GM21528 (cell line): ENCODE data around the gene CPEB3.
"Not testable (repeated sequence)": the region's sequence is repeated elsewhere in the genome, so short reads cannot be mapped to it uniquely, and the experiment has no call there.

Experiments used
- ATAC-seq: cut with Tn5 transposase; IDR thresholded peaks from one replicate; pipeline ENCODE4 v1.9.1; 2021; ENCODE audit warnings: mild to moderate bottlenecking, moderate library complexity; ENCODE audit not compliant: unreplicated experiment, low FRiP score

CPEB3 gene

GRCh38 chr10:92052741-92053140, 238.1 kb downstream of the CPEB3 start:
- ATAC-seq: no peak

GRCh38 chr10:92052088-92052487, 238.8 kb downstream of the CPEB3 start:
- no peak for ATAC-seq

- no peak for ATAC-seq
Observed at GRCh38 chr10:92047215-92047614, 243.7 kb downstream of the CPEB3 start.

GRCh38 chr10:92045641-92046106, 245.2 kb downstream of the CPEB3 start:
- ATAC-seq: no peak

GRCh38 chr10:92042541-92042940, 248.3 kb downstream of the CPEB3 start:
- ATAC-seq: no peak

- no peak for ATAC-seq
Observed at GRCh38 chr10:92038949-92039348, 251.9 kb downstream of the CPEB3 start.

- not testable (repeated sequence) for ATAC-seq
Observed at GRCh38 chr10:92033070-92033469, 257.8 kb downstream of the CPEB3 start.

- ATAC-seq: no peak
Observed at GRCh38 chr10:92031580-92031979, 259.3 kb downstream of the CPEB3 start.

- no peak for ATAC-seq
Observed at GRCh38 chr10:92027141-92027540, 263.7 kb downstream of the CPEB3 start.

- not testable (repeated sequence) for ATAC-seq
Observed at GRCh38 chr10:92025340-92025739, 265.5 kb downstream of the CPEB3 start.

GRCh38 chr10:92024700-92025099, 266.2 kb downstream of the CPEB3 start:
- no peak for ATAC-seq

GRCh38 chr10:92014620-92015019, 276.3 kb downstream of the CPEB3 start:
- ATAC-seq: no peak

GRCh38 chr10:92011560-92012214, 279.2 kb downstream of the CPEB3 start:
- ATAC-seq: no peak

- ATAC-seq: no peak
Observed at GRCh38 chr10:92010047-92010735, 280.7 kb downstream of the CPEB3 start.

GRCh38 chr10:92009445-92009844, 281.4 kb downstream of the CPEB3 start:
- ATAC-seq: no peak

- no peak for ATAC-seq
Observed at GRCh38 chr10:92005978-92006377, 284.9 kb downstream of the CPEB3 start.

GRCh38 chr10:92003258-92003657, 287.6 kb downstream of the CPEB3 start:
- no peak for ATAC-seq

GRCh38 chr10:92001995-92002394, 288.9 kb downstream of the CPEB3 start:
- ATAC-seq: no peak

- no peak for ATAC-seq
Observed at GRCh38 chr10:92001581-92001980, 289.3 kb downstream of the CPEB3 start.
